Kidney (tissue), 14 donors: ENCODE data around the gene CLN6. TPM values are rescaled to one million over a fixed set of nuclear protein-coding genes. Genes with fewer than 3 reads are reported as not detected.

ENCODE experiments used
- DNase-seq, 5 donors: peaks; one replicate each; pipeline ENCODE4 v3.0.0-alpha.2; 2013 to 2020
- FAIRE-seq: peaks from 2 replicates; lab custom pipeline; 2012; peaks lifted over from hg19 to GRCh38; lab: Jason Lieb, UNC
- H3K27ac ChIP-seq, 2 donors: one replicate each; pipeline ENCODE4 v1.7.0; 2013; ENCODE audit warnings: low read depth in 2 of 2, low read length in 2 of 2, inconsistent platforms in 1 of 2
- H3K27me3 ChIP-seq: one replicate; pipeline ENCODE4 v1.7.1; 2013; ENCODE audit warnings: low read length, inconsistent platforms; ENCODE audit not compliant: control insufficient read depth, insufficient read depth
- H3K36me3 ChIP-seq, 3 donors: one replicate each; pipeline versions ENCODE4 v1.7.0 to v1.7.1; 2013; ENCODE audit warnings: low read length in 3 of 3, control low read depth in 1 of 3, inconsistent platforms in 1 of 3; ENCODE audit not compliant: insufficient read depth in 3 of 3, control insufficient read depth in 2 of 3
- H3K4me1 ChIP-seq, 3 donors: one replicate each; pipeline versions ENCODE4 v1.7.0 to v1.7.1; 2013; ENCODE audit warnings: low read length in 3 of 3, inconsistent platforms in 1 of 3, low read depth in 1 of 3; ENCODE audit not compliant: control insufficient read depth in 2 of 3, insufficient read depth in 2 of 3
- H3K4me3 ChIP-seq, 3 donors: one replicate each; pipeline versions ENCODE4 v1.7.0 to v1.8.1; 2013; ENCODE audit warnings: low read length in 3 of 3, control low read depth in 1 of 3, inconsistent platforms in 1 of 3
- H3K9ac ChIP-seq, 3 donors: one replicate each; pipeline versions ENCODE4 v1.7.0 to v1.7.1; 2013; ENCODE audit warnings: low read length in 3 of 3, control low read depth in 1 of 3, inconsistent platforms in 1 of 3
- H3K9me3 ChIP-seq, 3 donors: one replicate each; pipeline versions ENCODE4 v1.7.0 to v1.7.1; 2013; ENCODE audit warnings: low read length in 3 of 3, control low read depth in 1 of 3, inconsistent platforms in 1 of 3; ENCODE audit not compliant: control insufficient read depth in 2 of 3, insufficient read depth in 1 of 3
- CTCF ChIP-seq: IDR thresholded peaks from 3 replicates; pipeline ENCODE4 v1.5.1; 2012; ENCODE audit warnings: mild to moderate bottlenecking, moderate library complexity, borderline replicate concordance; ENCODE audit not compliant: insufficient read depth; ENCODE audit errors: extremely low read depth
- intact Hi-C: fragments of 100-400 bp; cut with DNase I; formaldehyde crosslinking; loops from one replicate; pipeline ENCODE4 v1.11.1; 2022
- polyA plus RNA-seq: library from polyadenylated mRNA; stranded (reverse); fragments of 350-450 nt; fragmentation: Illumina TruSeq; extraction: RNeasy Lipid Tissue Mini Kit (QIAGEN cat#74804); gene quantifications from one replicate; pipeline ENCODE4 v1.2.3, GENCODE V29; 2014; ENCODE audit warnings: low read depth, low replicate concordance; ENCODE audit not compliant: insufficient read depth
- total RNA-seq: library from RNA; stranded (reverse); fragmentation: NEBNext Ultra II Directional; extraction: Animal tissue kit (Norgen Biotek cat#: 25700); gene quantifications from one replicate; pipeline ENCODE4 v1.2.1, GENCODE V29; 2021
- donor health status: control.
- donor health status: control.
- donor health status: control.
- donor health status: control.
- donor health status: control.
- donor health status: DM: yes; HTN: yes; CAD: no.
- donor health status: Normal renal cell carcinoma (clear cell type).

Gene CLN6
- total and polyA plus RNA-seq, 2 donors from 2014 or later = 30.8 to 36.6 TPM

GRCh38 chr15:68262514-68263356 is 33.2 kb upstream of the CLN6 start:
- no peak overlapping the region for H3K27ac ChIP-seq
- no peak overlapping the region for H3K9ac ChIP-seq
- no peak for FAIRE-seq
- no peaks in the 10 kb centered on the region for H3K4me1 ChIP-seq
- H3K4me3 ChIP-seq = no peak overlapping the region
- no peak for DNase-seq
- no peak for TF ChIP-seq CTCF
- no peaks in the 10 kb centered on the region for H3K27me3 ChIP-seq
- intact Hi-C loops = no loop called here
- no peaks in the 10 kb centered on the region for H3K36me3 ChIP-seq
- no peaks in the 10 kb centered on the region for H3K9me3 ChIP-seq

- TF ChIP-seq CTCF = no peak
- Histone ChIP-seq H3K4me1 (no peaks in the 10 kb centered on the region), H3K4me3 (no peak overlapping the region), H3K27me3 (no peaks in the 10 kb centered on the region), H3K9ac (no peak overlapping the region), H3K9me3 (no peaks in the 10 kb centered on the region), H3K27ac (no peak overlapping the region), H3K36me3 (no peaks in the 10 kb centered on the region)
- no peak for FAIRE-seq
- intact Hi-C loops = no loop called here
- DNase-seq = no peak
Measured at GRCh38 chr15:68261980-68262379, 32.5 kb upstream of the CLN6 start.

GRCh38 chr15:68261241-68261640 is 31.7 kb upstream of the CLN6 start:
- H3K9me3 ChIP-seq = no peaks in the 10 kb centered on the region
- intact Hi-C loops = no loop called here
- no peak overlapping the region for H3K4me3 ChIP-seq
- no peak for TF ChIP-seq CTCF
- H3K9ac ChIP-seq = no peak overlapping the region
- peaks cover 0 to 2% (median 0%) of the 10 kb centered on the region in 3 donors for H3K4me1 ChIP-seq
- no peaks in the 10 kb centered on the region for H3K36me3 ChIP-seq
- DNase-seq = no peak
- no peaks in the 10 kb centered on the region for H3K27me3 ChIP-seq
- H3K27ac ChIP-seq = no peak overlapping the region
- no peak for FAIRE-seq
